Activated T-cell treated with anti-CD3 and anti-CD28 coated beads for 4 hours (primary cell): ENCODE measurements around the gene RPTOR.

ENCODE experiments used
- DNase-seq: peaks from one replicate; pipeline ENCODE4 v3.0.0-alpha.2; 2020

The RPTOR gene

GRCh38 chr17:80593181-80593580 is 48.5 kb downstream of the RPTOR start:
- no peak for DNase-seq

- DNase-seq: no peak
Measured at GRCh38 chr17:80594431-80595269, 50.0 kb downstream of the RPTOR start.

- DNase-seq: no peak
Measured at GRCh38 chr17:80596760-80597608, 52.3 kb downstream of the RPTOR start.

GRCh38 chr17:80598813-80599545 is 54.3 kb downstream of the RPTOR start:
- no peak for DNase-seq

GRCh38 chr17:80599546-80600305 is 55.1 kb downstream of the RPTOR start:
- no peak for DNase-seq

- no peak for DNase-seq
Measured at GRCh38 chr17:80601146-80601545, 56.5 kb downstream of the RPTOR start.

GRCh38 chr17:80603396-80603795 is 58.8 kb downstream of the RPTOR start:
- DNase-seq: no peak

GRCh38 chr17:80604009-80604669 is 59.5 kb downstream of the RPTOR start:
- no peak for DNase-seq

- DNase-seq: no peak
Measured at GRCh38 chr17:80604670-80605010, 60.0 kb downstream of the RPTOR start.

GRCh38 chr17:80605326-80606066 is 60.9 kb downstream of the RPTOR start:
- peak; percentile 30 for DNase-seq

- DNase-seq: no peak
Measured at GRCh38 chr17:80608326-80608725, 63.7 kb downstream of the RPTOR start.

- DNase-seq: no peak
Measured at GRCh38 chr17:80609757-80610156, 65.1 kb downstream of the RPTOR start.

GRCh38 chr17:80611816-80612215 is 67.2 kb downstream of the RPTOR start:
- no peak for DNase-seq

GRCh38 chr17:80612997-80613731 is 68.5 kb downstream of the RPTOR start:
- no peak for DNase-seq

GRCh38 chr17:80613732-80614071 is 69.1 kb downstream of the RPTOR start:
- no peak for DNase-seq

GRCh38 chr17:80614332-80615047 is 69.9 kb downstream of the RPTOR start:
- DNase-seq: no peak

- no peak for DNase-seq
Measured at GRCh38 chr17:80615376-80615775, 70.7 kb downstream of the RPTOR start.

GRCh38 chr17:80616705-80617104 is 72.1 kb downstream of the RPTOR start:
- no peak for DNase-seq

- no peak for DNase-seq
Measured at GRCh38 chr17:80618304-80618703, 73.7 kb downstream of the RPTOR start.
